ENCODE measurements around the gene GPR153. TPM values are rescaled to one million over a fixed set of nuclear protein-coding genes. Genes with fewer than 3 reads are reported as not detected.

GPR153 gene
- total RNA-seq, 1 donor from 2014 or later: 16.6 TPM

GRCh38 chr1:6274102-6274501, 13.2 kb upstream of the GPR153 start:
- Histone ChIP-seq H3K36me3 (no peaks in the 10 kb centered on the region), H3K4me1 (peaks cover 11% of the 10 kb centered on the region), H3K27me3 (ENCODE audit: low read depth) (no peaks in the 10 kb centered on the region), H3K9me3 (no peaks in the 10 kb centered on the region), H3K27ac (no peak overlapping the region), H3K4me3 (no peak overlapping the region)
- ATAC-seq (no peak), DNase-seq (no peak)
- no peak for TF ChIP-seq CTCF (IDR thresholded peaks at IDR 0.05)
- intact Hi-C loops (cut with DNase I): no loop called here

GRCh38 chr1:6273380-6273891, 12.5 kb upstream of the GPR153 start:
- Histone ChIP-seq H3K36me3 (no peaks in the 10 kb centered on the region), H3K27ac (no peak overlapping the region), H3K4me1 (peaks cover 11% of the 10 kb centered on the region), H3K4me3 (no peak overlapping the region), H3K27me3 (ENCODE audit: low read depth) (no peaks in the 10 kb centered on the region), H3K9me3 (no peaks in the 10 kb centered on the region)
- intact Hi-C loops (cut with DNase I): no loop called here
- DNase-seq (no peak), ATAC-seq (no peak)
- TF ChIP-seq CTCF (IDR thresholded peaks at IDR 0.05): no peak

GRCh38 chr1:6272868-6273267, 12.0 kb upstream of the GPR153 start:
- Histone ChIP-seq H3K36me3 (no peaks in the 10 kb centered on the region), H3K9me3 (no peaks in the 10 kb centered on the region), H3K27ac (no peak overlapping the region), H3K4me3 (no peak overlapping the region), H3K4me1 (peaks cover 11% of the 10 kb centered on the region), H3K27me3 (ENCODE audit: low read depth) (no peaks in the 10 kb centered on the region)
- intact Hi-C loops (cut with DNase I): no loop called here
- ATAC-seq (no peak), DNase-seq (no peak)
- no peak for TF ChIP-seq CTCF (IDR thresholded peaks at IDR 0.05)

GRCh38 chr1:6272452-6272851, 11.6 kb upstream of the GPR153 start:
- DNase-seq: no peak
- TF ChIP-seq CTCF (IDR thresholded peaks at IDR 0.05): no peak

GRCh38 chr1:6271554-6271953, 10.7 kb upstream of the GPR153 start:
- no peak overlapping the region for H3K27ac ChIP-seq
- ATAC-seq: no peak
- intact Hi-C loops (cut with DNase I): no loop called here

More at GRCh38 chr1:6272452-6272851, 11.6 kb upstream of the GPR153 start:
- ATAC-seq: no peak
- no peak overlapping the region for H3K4me3 ChIP-seq
- H3K9me3 ChIP-seq: no peaks in the 10 kb centered on the region
- H3K27me3 ChIP-seq (ENCODE audit: low read depth): no peaks in the 10 kb centered on the region
- intact Hi-C loops (cut with DNase I): no loop called here
- H3K4me1 ChIP-seq: peaks cover 11% of the 10 kb centered on the region
- no peak overlapping the region for H3K27ac ChIP-seq
- H3K36me3 ChIP-seq: no peaks in the 10 kb centered on the region

More at GRCh38 chr1:6271554-6271953, 10.7 kb upstream of the GPR153 start:
- TF ChIP-seq CTCF (IDR thresholded peaks at IDR 0.05): no peak
- Histone ChIP-seq H3K4me3 (no peak overlapping the region), H3K27me3 (ENCODE audit: low read depth) (no peaks in the 10 kb centered on the region), H3K36me3 (no peaks in the 10 kb centered on the region), H3K9me3 (no peaks in the 10 kb centered on the region), H3K4me1 (peaks cover 9% of the 10 kb centered on the region)
- no peak for DNase-seq
